HG03342 (cell line): Measurements from ENCODE around the gene CCDC33.

ENCODE experiments used
- ATAC-seq: cut with Tn5 transposase; IDR thresholded peaks from one replicate; pipeline ENCODE4 v1.9.1; 2021; ENCODE audit warnings: mild to moderate bottlenecking, moderate library complexity; ENCODE audit not compliant: unreplicated experiment

CCDC33 gene

GRCh38 chr15:74257623-74258022 is 21.5 kb downstream of the CCDC33 start:
- ATAC-seq, result no peak

- ATAC-seq, result no peak
Measured at GRCh38 chr15:74258456-74259291, 22.5 kb downstream of the CCDC33 start.

GRCh38 chr15:74259292-74259648 is 23.1 kb downstream of the CCDC33 start:
- ATAC-seq, result no peak

GRCh38 chr15:74259821-74260607 is 23.9 kb downstream of the CCDC33 start:
- no peak for ATAC-seq

GRCh38 chr15:74261041-74261440 is 24.9 kb downstream of the CCDC33 start:
- no peak for ATAC-seq

- no peak for ATAC-seq
Measured at GRCh38 chr15:74261685-74262084, 25.6 kb downstream of the CCDC33 start.

GRCh38 chr15:74262151-74262550 is 26.0 kb downstream of the CCDC33 start:
- ATAC-seq, result no peak

- no peak for ATAC-seq
Measured at GRCh38 chr15:74262625-74263024, 26.5 kb downstream of the CCDC33 start.

GRCh38 chr15:74263466-74263865 is 27.3 kb downstream of the CCDC33 start:
- no peak for ATAC-seq

GRCh38 chr15:74264081-74264501 is 28.0 kb downstream of the CCDC33 start:
- ATAC-seq, result no peak

- no peak for ATAC-seq
Measured at GRCh38 chr15:74265046-74265639, 29.0 kb downstream of the CCDC33 start.

GRCh38 chr15:74268020-74268419 is 31.9 kb downstream of the CCDC33 start:
- no peak for ATAC-seq

GRCh38 chr15:74269362-74270035 is 33.4 kb downstream of the CCDC33 start:
- ATAC-seq, result no peak

GRCh38 chr15:74270155-74270554 is 34.0 kb downstream of the CCDC33 start:
- ATAC-seq, result no peak

- no peak for ATAC-seq
Measured at GRCh38 chr15:74270854-74271520, 34.9 kb downstream of the CCDC33 start.

GRCh38 chr15:74272812-74273211 is 36.7 kb downstream of the CCDC33 start:
- no peak for ATAC-seq

GRCh38 chr15:74274470-74275038 is 38.4 kb downstream of the CCDC33 start:
- ATAC-seq, result no peak

- ATAC-seq, result no peak
Measured at GRCh38 chr15:74275957-74276356, 39.8 kb downstream of the CCDC33 start.

GRCh38 chr15:74276560-74276959 is 40.4 kb downstream of the CCDC33 start:
- no peak for ATAC-seq

- no peak for ATAC-seq
Measured at GRCh38 chr15:74277242-74277810, 41.2 kb downstream of the CCDC33 start.
